Endothelial cell of umbilical vein (primary cell): Measurements from ENCODE around the gene BRINP2. TPM values are rescaled to one million over a fixed set of nuclear protein-coding genes. Genes with fewer than 3 reads are reported as not detected.

ENCODE experiments used
- BruUV-seq: library from RNA; stranded (reverse); fragments of 400-500 nt; replicated peaks from 2 replicates; lab custom pipeline; 2021; lab: Mats Ljungman, UMichigan
- CTCF ChIA-PET: fragments of 300-600, 350-600 bp; sonication (Branson Sonifier 250); formaldehyde crosslinking; loops from one replicate; lab custom pipeline; 2021; ENCODE audit warnings: antibody characterized with exemption, inconsistent platforms; lab: Charles Lee
- POLR2A ChIA-PET: fragments of 300-600, 350-600 bp; sonication (Branson Sonifier 250); formaldehyde crosslinking; loops from one replicate; lab custom pipeline; 2021; ENCODE audit warnings: antibody characterized with exemption, inconsistent platforms; lab: Charles Lee
- DNase-seq: peaks from one replicate; pipeline ENCODE4 v3.0.0-alpha.2; 2011; ENCODE audit warnings: low read depth, low spot score
- FAIRE-seq: peaks from 2 replicates; lab custom pipeline; 2011; peaks lifted over from hg19 to GRCh38; lab: Jason Lieb, UNC
- H2AFZ ChIP-seq: 2 replicates; pipeline ENCODE4 v1.6.0; 2012; ENCODE audit warnings: low read depth, low read length, control low read depth, inconsistent platforms
- H3K27ac ChIP-seq: 2 replicates; pipeline ENCODE4 v1.5.1; 2011; ENCODE audit warnings: low read depth, mild to moderate bottlenecking, control low read depth, low read length, moderate library complexity; ENCODE audit not compliant: insufficient read depth
- H3K27me3 ChIP-seq, 2 experiments: 2 replicates each; pipeline versions ENCODE4 v1.6.0 to v1.6.1; 2011; ENCODE audit warnings: low read length in 2 of 2, mixed read lengths in 1 of 2; ENCODE audit not compliant: control insufficient read depth in 2 of 2, insufficient read depth in 2 of 2
- H3K36me3 ChIP-seq, 2 experiments: 2 replicates in 1 of 2; 3 replicates in 1 of 2; pipeline ENCODE4 v1.5.1; 2011; ENCODE audit warnings: low read length in 2 of 2, mild to moderate bottlenecking in 1 of 2, moderate library complexity in 1 of 2; ENCODE audit not compliant: control insufficient read depth in 2 of 2, insufficient read depth in 2 of 2; ENCODE audit errors: extremely low read depth in 1 of 2
- H3K4me1 ChIP-seq: 3 replicates; pipeline ENCODE4 v1.5.1; 2011; ENCODE audit warnings: mild to moderate bottlenecking, low read length; ENCODE audit not compliant: control insufficient read depth, insufficient read depth; ENCODE audit errors: extremely low read depth
- H3K4me2 ChIP-seq: 2 replicates; pipeline ENCODE4 v1.6.1; 2011; ENCODE audit warnings: low read length, control low read depth, mixed read lengths; ENCODE audit not compliant: insufficient read depth
- H3K4me3 ChIP-seq, 3 experiments: fragments of 200-600 bp in 1 of 3; sonication (generic), shearing (Covaris generic) in 1 of 3; replicated peaks in 1 of 3; 2 replicates each; pipeline ENCODE4 v1.5.1; 2011 to 2016; ENCODE audit warnings: control low read depth in 3 of 3, low read length in 3 of 3, mild to moderate bottlenecking in 2 of 3, inconsistent platforms in 1 of 3, low read depth in 1 of 3, moderate library complexity in 1 of 3; ENCODE audit not compliant: insufficient read depth in 1 of 3
- H3K79me2 ChIP-seq: 2 replicates; pipeline ENCODE4 v1.6.0; 2012; ENCODE audit warnings: low read length, inconsistent platforms; ENCODE audit not compliant: control insufficient read depth, insufficient read depth
- H3K9ac ChIP-seq: replicated peaks from 2 replicates; pipeline ENCODE3; 2011; ENCODE audit warnings: low read length, control low read depth; ENCODE audit not compliant: insufficient read depth; ENCODE audit errors: extremely low read depth
- H3K9me1 ChIP-seq: replicated peaks from 3 replicates; pipeline ENCODE4 v1.6.0; 2011; ENCODE audit warnings: mild to moderate bottlenecking, low read length; ENCODE audit not compliant: control insufficient read depth, insufficient read depth; ENCODE audit errors: extremely low read depth
- H3K9me3 ChIP-seq: replicated peaks from 2 replicates; pipeline ENCODE4 v1.5.1; 2012; ENCODE audit warnings: low read length, inconsistent platforms; ENCODE audit not compliant: control insufficient read depth, insufficient read depth
- H4K20me1 ChIP-seq: replicated peaks from 2 replicates; pipeline ENCODE3; 2011; ENCODE audit warnings: mild to moderate bottlenecking, low read length; ENCODE audit not compliant: control insufficient read depth, insufficient read depth; ENCODE audit errors: extremely low read depth
- CTCF ChIP-seq, 2 donors: IDR thresholded peaks; 1 replicate in 1 of 2; 2 replicates in 1 of 2; pipeline ENCODE4 v1.5.1; 2011; ENCODE audit warnings: low read length in 2 of 2, mild to moderate bottlenecking in 2 of 2, moderate library complexity in 2 of 2, control low read depth in 1 of 2, inconsistent platforms in 1 of 2, low read depth in 1 of 2; ENCODE audit not compliant: insufficient read depth in 1 of 2; ENCODE audit errors: extremely low read depth in 1 of 2
- EZH2 ChIP-seq: IDR thresholded peaks from 2 replicates; pipeline ENCODE4 v1.6.1; 2012; ENCODE audit warnings: borderline replicate concordance, low read depth, mild to moderate bottlenecking, moderate library complexity, low read length, inconsistent platforms; ENCODE audit not compliant: severe bottlenecking
- FOS ChIP-seq: IDR thresholded peaks from 2 replicates; pipeline ENCODE4 v1.6.1; 2011; ENCODE audit warnings: mild to moderate bottlenecking, low read length, moderate library complexity, borderline replicate concordance; ENCODE audit not compliant: insufficient read depth
- GATA2 ChIP-seq: IDR thresholded peaks from 2 replicates; pipeline ENCODE4 v1.7.0; 2011; ENCODE audit warnings: low read depth, mild to moderate bottlenecking, moderate library complexity, mixed read lengths, low read length; ENCODE audit not compliant: insufficient read length, insufficient read depth
- JUN ChIP-seq: IDR thresholded peaks from 2 replicates; pipeline ENCODE4 v1.6.1; 2011; ENCODE audit warnings: borderline replicate concordance, low read depth; ENCODE audit not compliant: insufficient read length, insufficient read depth
- MAX ChIP-seq: IDR thresholded peaks from 2 replicates; pipeline ENCODE4 v1.6.1; 2011; ENCODE audit not compliant: insufficient read depth, insufficient read length
- MYC ChIP-seq: IDR thresholded peaks from one replicate; pipeline ENCODE4 v1.6.1; 2011; ENCODE audit warnings: mild to moderate bottlenecking, low read depth, low read length
- POLR2A ChIP-seq: IDR thresholded peaks from 2 replicates; pipeline ENCODE4 v1.6.1; 2012; ENCODE audit warnings: low read depth, mild to moderate bottlenecking, control low read depth, low read length
- POLR2AphosphoS5 ChIP-seq: IDR thresholded peaks from 2 replicates; pipeline ENCODE4 v1.6.1; 2012; ENCODE audit warnings: low read depth, mild to moderate bottlenecking, control low read depth, low read length, moderate library complexity; ENCODE audit not compliant: insufficient read depth
- dilution Hi-C: fragments of 300-500 bp; cut with MboI; formaldehyde crosslinking; loops from one replicate; pipeline ENCODE4 v1.15.0; 2019; ENCODE audit warnings: low sequenced_read_pairs; ENCODE audit not compliant: extremely low pct_ligation_motif_present
- intact Hi-C: fragments of 100-400 bp; cut with micrococcal nuclease; formaldehyde crosslinking; loops from one replicate; pipeline ENCODE4 v1.10.0; 2022
- polyA plus RNA-seq, 4 experiments: library from polyadenylated mRNA; depleted of rRNA in 3 of 4; stranded (reverse) in 3 of 4; unstranded in 1 of 4; fragments of >200 nt; gene quantifications; 2 replicates each; pipeline versions ENCODE4 v1.2.1 to v1.2.3, GENCODE V29; 2011 to 2012; ENCODE audit warnings: missing spikeins in 1 of 4
- total RNA-seq: library from RNA; stranded (reverse); gene quantifications from 2 replicates; pipeline ENCODE4 v1.2.3, GENCODE V29; 2021

Gene BRINP2
- total and polyA plus RNA-seq, 2 donors (not counting 3 experiments of a cell fraction or from before 2014, with no cell fraction given) = not detected

- no peak overlapping the region for H3K4me3 ChIP-seq
- no peak overlapping the region for H3K9ac ChIP-seq
- H3K9me3 ChIP-seq = peaks cover 2% of the 10 kb centered on the region
- no peak overlapping the region for H2AFZ ChIP-seq
- no peaks in the 10 kb centered on the region for H3K9me1 ChIP-seq
- H4K20me1 ChIP-seq = no peaks in the 10 kb centered on the region
- TF ChIP-seq MYC (no peak), POLR2A (no peak), EZH2 (no peak), POLR2AphosphoS5 (no peak), MAX (no peak), GATA2 (no peak), FOS (no peak), JUN (no peak), CTCF (IDR thresholded peaks at IDR 0.05; ENCODE audit: extremely low read depth in 1 of 2, insufficient read depth in 1 of 2, low read depth in 1 of 2, low read length in 2 of 2) (no peak)
- no peaks in the 10 kb centered on the region for H3K27me3 ChIP-seq
- FAIRE-seq = no peak
- no peaks in the 10 kb centered on the region for H3K36me3 ChIP-seq
- ChIA-PET POLR2A (no interaction called here), CTCF (no interaction called here)
- no peak for DNase-seq
- H3K4me2 ChIP-seq = no peak overlapping the region
- BruUV-seq = no TSS peak
- H3K79me2 ChIP-seq = no peaks in the 10 kb centered on the region
- dilution Hi-C loops (no loop called here), intact Hi-C loops (no loop called here)
- H3K27ac ChIP-seq = no peak overlapping the region
- H3K4me1 ChIP-seq = no peaks in the 10 kb centered on the region
Measured at GRCh38 chr1:177131723-177132122, 39.0 kb upstream of the BRINP2 start.
